H9 (cell line): ENCODE data around the gene STX8. TPM values are rescaled to one million over a fixed set of nuclear protein-coding genes. Genes with fewer than 3 reads are reported as not detected.

ENCODE experiments used
- DNase-seq: peaks from one replicate; pipeline ENCODE4 v3.0.0-alpha.2; 2017
- H2AFZ ChIP-seq: one replicate; pipeline ENCODE4 v1.6.1; 2013; ENCODE audit warnings: mild to moderate bottlenecking, low read length, control low read depth, moderate library complexity
- H2AK5ac ChIP-seq: 2 replicates; pipeline ENCODE4 v1.6.1; 2013; ENCODE audit warnings: low read length, control low read depth, mixed read lengths; ENCODE audit not compliant: insufficient read length
- H2BK120ac ChIP-seq: one replicate; pipeline ENCODE4 v1.6.1; 2013; ENCODE audit warnings: low read depth, mild to moderate bottlenecking, low read length, control low read depth, inconsistent platforms; ENCODE audit not compliant: poor library complexity, severe bottlenecking
- H2BK12ac ChIP-seq: 2 replicates; pipeline ENCODE4 v1.6.1; 2013; ENCODE audit warnings: low read length, control low read depth, mixed read lengths, low read depth; ENCODE audit not compliant: insufficient read length
- H2BK15ac ChIP-seq: 2 replicates; pipeline ENCODE4 v1.6.1; 2013; ENCODE audit warnings: low read depth, low read length, control low read depth
- H2BK20ac ChIP-seq: one replicate; pipeline ENCODE4 v1.6.1; 2013; ENCODE audit warnings: low read depth, mild to moderate bottlenecking, low read length, control low read depth, inconsistent platforms; ENCODE audit not compliant: poor library complexity, severe bottlenecking
- H2BK5ac ChIP-seq: 2 replicates; pipeline ENCODE4 v1.6.1; 2013; ENCODE audit warnings: low read length, control low read depth, mixed read lengths; ENCODE audit not compliant: insufficient read length
- H3K14ac ChIP-seq: 2 replicates; pipeline ENCODE4 v1.6.1; 2013; ENCODE audit warnings: low read length, control low read depth; ENCODE audit not compliant: insufficient read depth
- H3K18ac ChIP-seq: 2 replicates; pipeline ENCODE4 v1.6.1; 2013; ENCODE audit warnings: low read depth, mild to moderate bottlenecking, mixed read lengths, low read length, control low read depth; ENCODE audit not compliant: insufficient read length
- H3K23ac ChIP-seq: 2 replicates; pipeline ENCODE4 v1.6.1; 2013; ENCODE audit warnings: low read length, control low read depth, mixed read lengths, low read depth; ENCODE audit not compliant: insufficient read length
- H3K23me2 ChIP-seq: 2 replicates; pipeline ENCODE4 v1.6.1; 2013; ENCODE audit warnings: low read depth, mild to moderate bottlenecking, mixed read lengths, low read length, control low read depth; ENCODE audit not compliant: insufficient read length, poor library complexity, severe bottlenecking
- H3K27ac ChIP-seq: 2 replicates; pipeline ENCODE4 v1.5.1; 2013; ENCODE audit warnings: low read length, control low read depth, mixed read lengths, low read depth; ENCODE audit not compliant: insufficient read length
- H3K27me3 ChIP-seq: 2 replicates; pipeline ENCODE4 v1.6.1; 2013; ENCODE audit warnings: low read length, control low read depth, inconsistent platforms; ENCODE audit not compliant: insufficient read depth
- H3K4ac ChIP-seq: 2 replicates; pipeline ENCODE4 v1.6.1; 2013; ENCODE audit warnings: low read depth, mild to moderate bottlenecking, control low read depth, inconsistent platforms, low read length, moderate library complexity
- H3K4me1 ChIP-seq: 2 replicates; pipeline ENCODE4 v1.6.1; 2013; ENCODE audit warnings: low read length, control low read depth, inconsistent platforms; ENCODE audit not compliant: insufficient read depth
- H3K4me2 ChIP-seq: 2 replicates; pipeline ENCODE4 v1.6.1; 2013; ENCODE audit warnings: low read length, control low read depth, mixed read lengths; ENCODE audit not compliant: insufficient read length, insufficient read depth
- H3K56ac ChIP-seq: 2 replicates; pipeline ENCODE4 v1.6.1; 2013; ENCODE audit warnings: low read depth, mild to moderate bottlenecking, mixed read lengths, low read length, control low read depth; ENCODE audit not compliant: insufficient read length
- H3K79me1 ChIP-seq: 2 replicates; pipeline ENCODE4 v1.6.1; 2013; ENCODE audit warnings: low read depth, mild to moderate bottlenecking, moderate library complexity, low read length, control low read depth, inconsistent platforms; ENCODE audit not compliant: insufficient read depth, poor library complexity, severe bottlenecking
- H3K79me2 ChIP-seq: 2 replicates; pipeline ENCODE4 v1.6.1; 2013; ENCODE audit warnings: low read length, control low read depth, inconsistent platforms; ENCODE audit not compliant: insufficient read depth
- H3K9ac ChIP-seq: 2 replicates; pipeline ENCODE4 v1.6.1; 2013; ENCODE audit warnings: low read length, control low read depth, mixed read lengths; ENCODE audit not compliant: insufficient read length; ENCODE audit errors: extremely low read depth
- H3K9me3 ChIP-seq: one replicate; pipeline ENCODE4 v1.6.1; 2013; ENCODE audit warnings: low read depth, low read length, inconsistent platforms; ENCODE audit not compliant: control insufficient read depth
- H3T11ph ChIP-seq: one replicate; pipeline ENCODE4 v1.6.1; 2013; ENCODE audit warnings: mild to moderate bottlenecking, low read length, control low read depth, inconsistent platforms
- H4K20me1 ChIP-seq: one replicate; pipeline ENCODE4 v1.6.1; 2013; ENCODE audit not compliant: control insufficient read depth, insufficient read length, insufficient read depth
- H4K5ac ChIP-seq: 2 replicates; pipeline ENCODE4 v1.6.1; 2013; ENCODE audit warnings: low read depth, mild to moderate bottlenecking, mixed read lengths, low read length, control low read depth; ENCODE audit not compliant: insufficient read length
- H4K8ac ChIP-seq: replicated peaks from 2 replicates; pipeline ENCODE4 v1.6.1; 2013; ENCODE audit warnings: low read length, control low read depth, mixed read lengths, low read depth; ENCODE audit not compliant: insufficient read length
- H4K91ac ChIP-seq: 2 replicates; pipeline ENCODE4 v1.6.1; 2013; ENCODE audit warnings: low read depth, mild to moderate bottlenecking, moderate library complexity, mixed read lengths, low read length, control low read depth; ENCODE audit not compliant: insufficient read length
- H3K27ac Mint-ChIP-seq, 3 experiments: 2 replicates in 2 of 3; 3 replicates in 1 of 3; pipeline ENCODE4 v1.8.0; 2020 to 2021; ENCODE audit warnings: mixed read lengths in 3 of 3, mild to moderate bottlenecking in 1 of 3, moderate library complexity in 1 of 3
- H3K27me3 Mint-ChIP-seq: 2 replicates; pipeline ENCODE4 v1.8.0; 2021; ENCODE audit warnings: low read depth, mild to moderate bottlenecking, moderate library complexity, mixed read lengths
- H3K36me3 Mint-ChIP-seq, 3 experiments: 2 replicates in 2 of 3; 3 replicates in 1 of 3; pipeline ENCODE4 v1.8.0; 2020 to 2021; ENCODE audit warnings: low read depth in 3 of 3, mixed read lengths in 3 of 3; ENCODE audit not compliant: insufficient read depth in 1 of 3
- H3K4me1 Mint-ChIP-seq, 2 experiments: 2 replicates each; pipeline ENCODE4 v1.8.0; 2020; ENCODE audit warnings: mixed read lengths in 2 of 2
- H3K4me3 Mint-ChIP-seq, 2 experiments: 2 replicates in 1 of 2; 3 replicates in 1 of 2; pipeline ENCODE4 v1.8.0; 2020 to 2021; ENCODE audit warnings: mild to moderate bottlenecking in 2 of 2, mixed read lengths in 2 of 2, moderate library complexity in 1 of 2
- H3K9me3 Mint-ChIP-seq, 2 experiments: 2 replicates in 1 of 2; 3 replicates in 1 of 2; pipeline ENCODE4 v1.8.0; 2020; ENCODE audit warnings: mild to moderate bottlenecking in 2 of 2, mixed read lengths in 2 of 2, moderate library complexity in 1 of 2
- CTCF ChIP-seq: fragments of 200-600 bp; sonication (generic); conservative IDR thresholded peaks from 3 replicates; pipeline ENCODE4 v1.8.0; 2021; ENCODE audit warnings: antibody characterized with exemption, mild to moderate bottlenecking
- WGBS: extraction: QIAGEN DNeasy Blood & Tissue Kit; methylation state at CpG from one replicate; pipeline ENCODE4 v1.1.7; 2013; ENCODE audit warnings: missing lambda C conversion rate, low lambda C conversion rate, mixed read lengths; ENCODE audit not compliant: insufficient read length; ENCODE audit errors: extremely low coverage; 5-methylcytosine and 5-hydroxymethylcytosine counted together
- total RNA-seq: library from RNA; stranded (reverse); gene quantifications from 2 replicates; pipeline ENCODE4 v1.2.1, GENCODE V29; 2021

Gene STX8
- total RNA-seq, 1 experiment from 2014 or later, result 55.1 TPM

GRCh38 chr17:9241774-9242496, 333.7 kb downstream of the STX8 start:
- H3K56ac ChIP-seq, result no peak overlapping the region
- H2BK12ac ChIP-seq, result no peak overlapping the region
- H3K79me1 ChIP-seq, result no peaks in the 10 kb centered on the region
- no peaks in the 10 kb centered on the region for H3K9me3 Mint-ChIP-seq
- H3K27ac ChIP-seq, result no peak overlapping the region
- no peak overlapping the region for H3K18ac ChIP-seq
- H3K4me1 Mint-ChIP-seq, result peaks cover 36 to 62% of the 10 kb centered on the region in 2 experiments
- H3K23me2 ChIP-seq, result peaks cover 8% of the 10 kb centered on the region
- H4K5ac ChIP-seq, result no peak overlapping the region
- H4K91ac ChIP-seq, result no peak overlapping the region
- no peak overlapping the region for H3K4ac ChIP-seq
- H3K9ac ChIP-seq, result no peak overlapping the region
- H3K27me3 ChIP-seq, result no peaks in the 10 kb centered on the region
- H4K20me1 ChIP-seq, result no peaks in the 10 kb centered on the region
- no peaks in the 10 kb centered on the region for H3K9me3 ChIP-seq
- no peak overlapping the region for H2BK20ac ChIP-seq
- WGBS, result no CpG with 5 or more reads among the region's 16 CpGs
- no peak overlapping the region for H3K27ac Mint-ChIP-seq
- no peak overlapping the region for H2AFZ ChIP-seq
- no peak overlapping the region for H2BK15ac ChIP-seq
- H4K8ac ChIP-seq, result no peak overlapping the region
- H2AK5ac ChIP-seq, result no peak overlapping the region
- no peak overlapping the region for H3K4me3 Mint-ChIP-seq
- no peak for TF ChIP-seq CTCF
- no peak overlapping the region for H2BK120ac ChIP-seq
- H3K79me2 ChIP-seq, result no peaks in the 10 kb centered on the region
- no peak overlapping the region for H3K14ac ChIP-seq
- peaks cover 0 to 2% (median 0%) of the 10 kb centered on the region in 3 experiments; a peak in 1 of 7 replicates for H3K36me3 Mint-ChIP-seq
- H3T11ph ChIP-seq, result no peak overlapping the region
- 0 out of 2 replicates have a peak, but pooled peaks cover 2% of the 10 kb centered on the region for H3K4me1 ChIP-seq
- H3K27me3 Mint-ChIP-seq, result peaks cover 17% of the 10 kb centered on the region
- no peak overlapping the region for H3K23ac ChIP-seq
- no peak overlapping the region for H2BK5ac ChIP-seq
- no peak for DNase-seq
- no peak overlapping the region for H3K4me2 ChIP-seq
